Measurements from ENCODE around the gene RNU6-9.
"Not testable (repeated sequence)": the region's sequence is repeated elsewhere in the genome, so short reads cannot be mapped to it uniquely, and the experiment has no call there.

The RNU6-9 gene

GRCh38 chr19:887072-887471, 6.2 kb upstream of the RNU6-9 start:
- peaks cover 0 to 5% (median 3%) of the 10 kb centered on the region in 4 experiments for H3K4me1 ChIP-seq (ENCODE audit: control extremely low read depth in 1 of 4, control insufficient read depth in 4 of 4, insufficient read depth in 4 of 4, low read length in 3 of 4)
- CTCF ChIA-PET, result no interaction called here
- H3K27me3 ChIP-seq (replicated peaks in 2 of 5; ENCODE audit: control insufficient read depth in 4 of 5, insufficient read depth in 5 of 5, low read length in 4 of 5), result no peaks in the 10 kb centered on the region
- H3K4me3 ChIP-seq (ENCODE audit: control insufficient read depth in 1 of 7, extremely low read depth in 1 of 7, insufficient read depth in 4 of 7, low read depth in 2 of 7, low read length in 6 of 7), result no peak overlapping the region
- peaks cover 10 to 80% (median 46%) of the 10 kb centered on the region in 4 experiments for H3K36me3 ChIP-seq (ENCODE audit: control insufficient read depth in 4 of 4, insufficient read depth in 4 of 4, low read length in 3 of 4)
- no peaks in the 10 kb centered on the region for H3K9me3 ChIP-seq (ENCODE audit: control extremely low read depth in 1 of 5, control insufficient read depth in 4 of 5, insufficient read depth in 2 of 5, low read depth in 1 of 5, low read length in 4 of 5)
- no peak overlapping the region for H3K27ac ChIP-seq (ENCODE audit: insufficient read depth in 1 of 2, low read depth in 1 of 2, low read length in 2 of 2, poor library complexity in 1 of 2, severe bottlenecking in 2 of 2)
- no peak for DNase-seq
- WGBS (ENCODE audit: insufficient coverage), result 98% methylated on average over 7 of the region's 16 CpGs
- POLR2A ChIA-PET, result no interaction called here

GRCh38 chr19:887599-887998, 5.7 kb upstream of the RNU6-9 start:
- Histone ChIP-seq H3K27me3 (replicated peaks in 2 of 5; ENCODE audit: control insufficient read depth in 4 of 5, insufficient read depth in 5 of 5, low read length in 4 of 5) (no peaks in the 10 kb centered on the region), H3K36me3 (ENCODE audit: control insufficient read depth in 4 of 4, insufficient read depth in 4 of 4, low read length in 3 of 4) (peaks cover 5 to 75% (median 41%) of the 10 kb centered on the region in 4 experiments), H3K4me3 (ENCODE audit: control insufficient read depth in 1 of 7, extremely low read depth in 1 of 7, insufficient read depth in 4 of 7, low read depth in 2 of 7, low read length in 6 of 7) (no peak overlapping the region), H3K4me1 (ENCODE audit: control extremely low read depth in 1 of 4, control insufficient read depth in 4 of 4, insufficient read depth in 4 of 4, low read length in 3 of 4) (peaks cover 0 to 8% (median 6%) of the 10 kb centered on the region in 4 experiments), H3K27ac (ENCODE audit: insufficient read depth in 1 of 2, low read depth in 1 of 2, low read length in 2 of 2, poor library complexity in 1 of 2, severe bottlenecking in 2 of 2) (no peak overlapping the region), H3K9me3 (ENCODE audit: control extremely low read depth in 1 of 5, control insufficient read depth in 4 of 5, insufficient read depth in 2 of 5, low read depth in 1 of 5, low read length in 4 of 5) (no peaks in the 10 kb centered on the region)
- DNase-seq, result no peak
- CTCF ChIA-PET, result no interaction called here
- 97% methylated on average over 9 of the region's 10 CpGs for WGBS (ENCODE audit: insufficient coverage)
- POLR2A ChIA-PET, result no interaction called here

- no peaks in the 10 kb centered on the region for H3K9me3 ChIP-seq (ENCODE audit: control extremely low read depth in 1 of 5, control insufficient read depth in 4 of 5, insufficient read depth in 2 of 5, low read depth in 1 of 5, low read length in 4 of 5)
- CTCF ChIA-PET, result no interaction called here
- 94% methylated on average over 23 of the region's 30 CpGs for WGBS (ENCODE audit: insufficient coverage)
- peaks cover 5 to 63% (median 36%) of the 10 kb centered on the region in 4 experiments for H3K36me3 ChIP-seq (ENCODE audit: control insufficient read depth in 4 of 4, insufficient read depth in 4 of 4, low read length in 3 of 4)
- H3K4me3 ChIP-seq (ENCODE audit: control insufficient read depth in 1 of 7, extremely low read depth in 1 of 7, insufficient read depth in 4 of 7, low read depth in 2 of 7, low read length in 6 of 7), result no peak overlapping the region
- POLR2A ChIA-PET, result no interaction called here
- DNase-seq, result no peak
- peaks cover 0 to 10% (median 6%) of the 10 kb centered on the region in 4 experiments for H3K4me1 ChIP-seq (ENCODE audit: control extremely low read depth in 1 of 4, control insufficient read depth in 4 of 4, insufficient read depth in 4 of 4, low read length in 3 of 4)
- no peaks in the 10 kb centered on the region for H3K27me3 ChIP-seq (replicated peaks in 2 of 5; ENCODE audit: control insufficient read depth in 4 of 5, insufficient read depth in 5 of 5, low read length in 4 of 5)
- no peak overlapping the region for H3K27ac ChIP-seq (ENCODE audit: insufficient read depth in 1 of 2, low read depth in 1 of 2, low read length in 2 of 2, poor library complexity in 1 of 2, severe bottlenecking in 2 of 2)
Measured at GRCh38 chr19:888581-889385, 4.5 kb upstream of the RNU6-9 start.

DNA sequence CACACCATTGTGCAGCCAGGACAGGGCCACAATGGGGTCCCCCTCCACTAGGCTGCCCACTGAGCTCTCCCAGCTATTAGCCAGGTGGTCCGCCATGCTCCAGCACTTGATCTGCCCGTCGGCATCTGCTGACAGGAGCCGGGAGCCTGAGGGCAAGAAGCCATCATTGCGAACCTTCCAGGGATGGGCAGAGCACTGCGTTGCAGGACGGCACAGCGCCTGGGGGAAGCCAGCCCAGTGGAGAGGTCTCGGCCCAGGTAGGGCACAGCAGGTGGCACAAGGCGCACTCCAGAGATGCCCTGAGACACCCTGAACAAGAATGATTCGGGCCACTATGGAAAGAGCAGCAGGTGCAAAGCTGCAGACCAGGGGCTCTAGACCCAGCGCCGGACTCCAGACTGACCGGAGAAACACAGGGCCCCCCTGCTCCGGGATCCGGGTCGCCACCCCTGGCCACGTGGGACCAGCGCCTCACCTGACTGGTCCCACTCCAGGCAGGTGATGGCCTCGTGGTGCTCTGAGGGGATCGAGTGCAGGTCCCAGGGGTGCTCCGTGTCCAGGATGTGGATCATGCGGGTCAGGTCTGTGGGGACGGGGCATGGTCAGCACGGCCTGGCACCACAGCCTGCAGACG, 3.5 kb upstream of the RNU6-9 start:
- no peak overlapping the region for H3K4me3 ChIP-seq (ENCODE audit: control insufficient read depth in 1 of 7, extremely low read depth in 1 of 7, insufficient read depth in 4 of 7, low read depth in 2 of 7, low read length in 6 of 7)
- H3K9me3 ChIP-seq (ENCODE audit: control extremely low read depth in 1 of 5, control insufficient read depth in 4 of 5, insufficient read depth in 2 of 5, low read depth in 1 of 5, low read length in 4 of 5), result no peaks in the 10 kb centered on the region
- DNase-seq, result no peak
- H3K27me3 ChIP-seq (replicated peaks in 2 of 5; ENCODE audit: control insufficient read depth in 4 of 5, insufficient read depth in 5 of 5, low read length in 4 of 5), result no peaks in the 10 kb centered on the region
- no peak overlapping the region for H3K27ac ChIP-seq (ENCODE audit: insufficient read depth in 1 of 2, low read depth in 1 of 2, low read length in 2 of 2, poor library complexity in 1 of 2, severe bottlenecking in 2 of 2)
- peaks cover 0 to 11% (median 6%) of the 10 kb centered on the region in 4 experiments for H3K4me1 ChIP-seq (ENCODE audit: control extremely low read depth in 1 of 4, control insufficient read depth in 4 of 4, insufficient read depth in 4 of 4, low read length in 3 of 4)
- 96% methylated on average over 26 of the region's 26 CpGs for WGBS (ENCODE audit: insufficient coverage)
- CTCF ChIA-PET, result no interaction called here
- POLR2A ChIA-PET, result no interaction called here
- peaks cover 5 to 53% (median 30%) of the 10 kb centered on the region in 4 experiments for H3K36me3 ChIP-seq (ENCODE audit: control insufficient read depth in 4 of 4, insufficient read depth in 4 of 4, low read length in 3 of 4)

- Histone ChIP-seq H3K4me1 (ENCODE audit: control extremely low read depth in 1 of 4, control insufficient read depth in 4 of 4, insufficient read depth in 4 of 4, low read length in 3 of 4) (peaks cover 0 to 11% (median 6%) of the 10 kb centered on the region in 4 experiments), H3K27me3 (replicated peaks in 2 of 5; ENCODE audit: control insufficient read depth in 4 of 5, insufficient read depth in 5 of 5, low read length in 4 of 5) (no peaks in the 10 kb centered on the region), H3K9me3 (ENCODE audit: control extremely low read depth in 1 of 5, control insufficient read depth in 4 of 5, insufficient read depth in 2 of 5, low read depth in 1 of 5, low read length in 4 of 5) (no peaks in the 10 kb centered on the region), H3K4me3 (ENCODE audit: control insufficient read depth in 1 of 7, extremely low read depth in 1 of 7, insufficient read depth in 4 of 7, low read depth in 2 of 7, low read length in 6 of 7) (no peak overlapping the region), H3K27ac (ENCODE audit: insufficient read depth in 1 of 2, low read depth in 1 of 2, low read length in 2 of 2, poor library complexity in 1 of 2, severe bottlenecking in 2 of 2) (no peak overlapping the region), H3K36me3 (ENCODE audit: control insufficient read depth in 4 of 4, insufficient read depth in 4 of 4, low read length in 3 of 4) (peaks cover 5 to 42% (median 23%) of the 10 kb centered on the region in 4 experiments)
- no peak for DNase-seq
- CTCF ChIA-PET, result no interaction called here
- 98% methylated on average over 16 of the region's 18 CpGs for WGBS (ENCODE audit: insufficient coverage)
- POLR2A ChIA-PET, result no interaction called here
Measured at GRCh38 chr19:890831-891230, 2.5 kb upstream of the RNU6-9 start.

- peaks cover 0 to 42% (median 20%) of the 10 kb centered on the region in 4 experiments for H3K36me3 ChIP-seq (ENCODE audit: control insufficient read depth in 4 of 4, insufficient read depth in 4 of 4, low read length in 3 of 4)
- H3K27me3 ChIP-seq (replicated peaks in 2 of 5; ENCODE audit: control insufficient read depth in 4 of 5, insufficient read depth in 5 of 5, low read length in 4 of 5); DNase-seq; CTCF ChIA-PET; H3K9me3 ChIP-seq (ENCODE audit: control extremely low read depth in 1 of 5, control insufficient read depth in 4 of 5, insufficient read depth in 2 of 5, low read depth in 1 of 5, low read length in 4 of 5): not testable (repeated sequence)
- POLR2A ChIA-PET, result interaction anchor here (0.7 kb wide), 1 partner anchor 17 kb away, joined by 3 read pairs; no protein-coding TSS in a partner anchor
- H3K4me1 ChIP-seq (ENCODE audit: control extremely low read depth in 1 of 4, control insufficient read depth in 4 of 4, insufficient read depth in 4 of 4, low read length in 3 of 4), result peaks cover 0 to 11% (median 6%) of the 10 kb centered on the region in 4 experiments
- H3K27ac ChIP-seq (ENCODE audit: insufficient read depth in 1 of 2, low read depth in 1 of 2, low read length in 2 of 2, poor library complexity in 1 of 2, severe bottlenecking in 2 of 2), result peak overlapping the region in 1 of 2 experiments; percentile 85
- peak overlapping the region; percentile 17 to 93 (median 84) for H3K4me3 ChIP-seq (ENCODE audit: control insufficient read depth in 1 of 7, extremely low read depth in 1 of 7, insufficient read depth in 4 of 7, low read depth in 2 of 7, low read length in 6 of 7)
- WGBS (ENCODE audit: insufficient coverage), result 96% methylated on average over 24 of the region's 50 CpGs
Measured at GRCh38 chr19:891421-892200, 1.7 kb upstream of the RNU6-9 start.
